DND-41 (cell line): ENCODE measurements around the gene ADGRG6.

ENCODE experiments used
- CTCF ChIP-seq: IDR thresholded peaks from 2 replicates; pipeline ENCODE4 v1.5.1; 2012; ENCODE audit warnings: borderline replicate concordance, low read length, moderate library complexity, mild to moderate bottlenecking; ENCODE audit not compliant: poor library complexity, severe bottlenecking; ENCODE audit errors: extremely low read depth
- EZH2 ChIP-seq: IDR thresholded peaks from 3 replicates; pipeline ENCODE4 v1.6.1; 2012; ENCODE audit warnings: borderline replicate concordance, low read depth, mild to moderate bottlenecking, moderate library complexity, low read length, inconsistent platforms; ENCODE audit not compliant: severe bottlenecking

GRCh38 chr6:142433419-142433818 is 131.6 kb downstream of the ADGRG6 start:
- TF ChIP-seq CTCF (no peak), EZH2 (no peak)
